ENCODE measurements around the gene NDUFB6. TPM values are rescaled to one million over a fixed set of nuclear protein-coding genes. Genes with fewer than 3 reads are reported as not detected.

NDUFB6 gene
- total and polyA plus RNA-seq, 5 donors = 120 to 198 (median 132) TPM

DNA sequence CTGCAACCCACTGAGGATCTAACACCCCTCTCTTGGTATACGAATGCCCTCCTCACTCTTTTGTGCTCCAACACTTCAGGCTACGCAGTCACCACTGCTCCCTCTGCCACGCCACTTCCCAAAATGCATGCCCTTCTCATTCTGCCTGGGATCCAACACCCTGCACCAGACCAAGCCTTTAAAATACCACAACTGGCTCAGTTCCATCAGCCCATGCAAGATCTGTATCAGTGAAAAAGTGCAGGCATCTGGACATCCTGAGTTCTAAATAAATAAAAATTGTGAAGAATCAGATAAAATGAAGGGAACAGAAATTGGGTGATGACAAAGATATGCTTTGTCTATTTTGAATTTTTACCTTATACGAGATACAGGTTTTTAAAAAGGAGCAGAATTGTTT is 2.7 kb downstream of the NDUFB6 start:
- intact Hi-C loops (cut with DNase I) = no loop called here
- H3K9me3 ChIP-seq (ENCODE audit: control insufficient read depth, low read length) = no peaks in the 10 kb centered on the region
- DNase-seq (no peak), ATAC-seq (no peak)
- H3K4me1 ChIP-seq (ENCODE audit: control insufficient read depth, insufficient read depth, low read length) = peaks cover 4% of the 10 kb centered on the region
- WGBS = 86% methylated on average over 4 of the region's 4 CpGs
- no peaks in the 10 kb centered on the region for H3K27me3 ChIP-seq (ENCODE audit: control insufficient read depth, insufficient read depth)
- no peak overlapping the region for H3K27ac ChIP-seq (ENCODE audit: low read length)
- H3K4me3 ChIP-seq (ENCODE audit: low read length) = no peak overlapping the region

DNA sequence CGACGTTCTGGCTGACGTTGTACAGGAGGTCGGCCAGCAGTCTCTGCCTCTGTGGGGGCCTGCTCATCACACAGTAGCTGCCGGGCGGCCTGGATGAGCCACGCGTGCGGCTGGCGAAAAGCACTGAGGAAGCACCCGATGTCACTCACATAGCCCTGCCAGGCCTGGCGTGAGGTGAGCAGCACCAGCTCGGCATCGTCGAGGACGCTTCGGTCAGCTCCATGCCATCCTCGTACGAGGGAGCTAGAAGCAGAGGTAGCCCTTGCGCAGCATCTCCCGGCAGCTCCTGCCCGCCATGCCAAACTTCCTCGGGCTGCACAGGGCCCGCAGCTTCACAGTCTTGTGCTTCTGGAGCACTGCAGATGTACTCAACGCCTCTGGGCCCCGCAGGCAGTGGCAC is 6.2 kb downstream of the NDUFB6 start:
- Histone ChIP-seq H3K9me3 (ENCODE audit: control insufficient read depth, low read length) (no peaks in the 10 kb centered on the region), H3K4me3 (ENCODE audit: low read length) (no peak overlapping the region), H3K27me3 (ENCODE audit: control insufficient read depth, insufficient read depth) (no peaks in the 10 kb centered on the region), H3K27ac (ENCODE audit: low read length) (no peak overlapping the region), H3K4me1 (ENCODE audit: control insufficient read depth, insufficient read depth, low read length) (peaks cover 2% of the 10 kb centered on the region)
- ATAC-seq = peak; percentile 23 to 45
- 93% methylated on average over 26 of the region's 26 CpGs for WGBS
- intact Hi-C loops (cut with DNase I) = no loop called here
- DNase-seq = peak in 1 of 3 donors; percentile 43

DNA sequence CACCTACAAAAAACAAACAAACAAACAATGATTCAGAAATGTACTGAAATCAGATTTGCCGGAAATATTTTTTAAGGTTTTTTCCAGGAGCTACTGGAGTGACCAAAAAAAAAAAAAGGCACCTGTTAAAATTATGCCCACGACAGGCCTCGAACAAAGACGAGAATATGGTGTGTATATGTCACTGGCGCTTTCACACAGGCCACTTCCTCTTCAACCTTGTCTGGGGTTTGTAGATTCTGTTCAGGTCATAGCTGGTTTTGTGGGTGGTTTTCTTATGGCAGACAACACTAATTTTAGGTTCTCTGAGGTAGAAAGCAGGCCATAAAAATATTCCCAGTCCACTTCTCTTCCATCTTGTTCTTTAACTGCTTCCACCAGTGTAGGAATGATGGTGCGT is 7.0 kb downstream of the NDUFB6 start:
- DNase-seq (no peak), ATAC-seq (no peak)

DNA sequence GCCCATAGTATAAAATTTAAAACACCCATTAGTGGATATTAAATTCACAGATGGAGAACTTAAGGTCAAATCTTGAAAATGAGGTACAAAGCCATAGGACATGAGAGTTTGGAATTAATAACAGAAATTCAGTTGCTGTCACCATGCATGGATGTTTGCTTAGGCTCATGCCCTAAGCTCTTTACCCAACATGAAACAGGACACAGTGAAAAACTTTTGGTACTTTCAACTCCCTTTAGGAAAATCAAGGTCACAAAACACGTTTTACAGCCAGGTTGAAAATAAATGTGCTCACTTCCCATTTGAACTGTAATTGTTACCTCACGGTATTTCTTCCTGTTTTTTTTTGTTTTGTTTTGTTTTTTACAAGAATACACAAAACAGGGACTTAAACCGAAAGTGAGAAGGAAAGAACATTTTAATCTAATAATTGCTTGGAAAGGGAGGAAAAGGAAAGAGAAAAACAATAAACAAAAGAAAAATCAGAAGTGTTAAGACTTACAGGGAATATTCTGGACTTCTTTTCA is 14.5 kb downstream of the NDUFB6 start:
- no peaks in the 10 kb centered on the region for H3K9me3 ChIP-seq (ENCODE audit: control insufficient read depth, low read length)
- H3K4me3 ChIP-seq (ENCODE audit: low read length) = no peak overlapping the region
- DNase-seq = no peak
- ATAC-seq = no peak
- WGBS = 58% methylated on average over 3 of the region's 3 CpGs
- no peak overlapping the region for H3K27ac ChIP-seq (ENCODE audit: low read length)
- H3K4me1 ChIP-seq (ENCODE audit: control insufficient read depth, insufficient read depth, low read length) = no peaks in the 10 kb centered on the region
- intact Hi-C loops (cut with DNase I) = no loop called here
- no peaks in the 10 kb centered on the region for H3K27me3 ChIP-seq (ENCODE audit: control insufficient read depth, insufficient read depth)

More for the DNA sequence above, 7.0 kb downstream of the NDUFB6 start:
- H3K4me3 ChIP-seq (ENCODE audit: low read length) = no peak overlapping the region
- WGBS = 90% methylated on average over 6 of the region's 6 CpGs
- no peaks in the 10 kb centered on the region for H3K9me3 ChIP-seq (ENCODE audit: control insufficient read depth, low read length)
- intact Hi-C loops (cut with DNase I) = no loop called here
- no peak overlapping the region for H3K27ac ChIP-seq (ENCODE audit: low read length)
- H3K4me1 ChIP-seq (ENCODE audit: control insufficient read depth, insufficient read depth, low read length) = peaks cover 2% of the 10 kb centered on the region
- no peaks in the 10 kb centered on the region for H3K27me3 ChIP-seq (ENCODE audit: control insufficient read depth, insufficient read depth)

DNA sequence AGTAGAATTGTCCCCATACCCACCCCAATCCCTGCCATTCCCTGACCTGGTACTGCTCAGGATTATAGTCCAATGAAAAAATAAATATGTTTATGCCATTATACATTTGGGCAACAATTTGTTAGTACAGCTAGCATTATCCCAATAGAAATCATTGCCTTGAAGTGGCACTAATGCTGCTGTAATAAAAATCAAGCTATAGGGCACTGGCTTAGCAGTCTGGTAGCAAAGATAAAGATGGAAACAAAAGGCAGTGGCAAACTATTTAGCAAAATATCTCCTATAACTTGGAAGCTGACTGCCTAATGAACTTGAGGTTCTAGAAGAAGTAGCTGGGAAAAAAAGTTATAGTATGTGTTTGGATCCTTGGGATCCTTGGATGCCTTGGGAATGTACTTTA is 18.4 kb downstream of the NDUFB6 start:
- H3K9me3 ChIP-seq (ENCODE audit: control insufficient read depth, low read length) = no peaks in the 10 kb centered on the region
- ATAC-seq = no peak
- intact Hi-C loops (cut with DNase I) = no loop called here
- H3K4me3 ChIP-seq (ENCODE audit: low read length) = no peak overlapping the region
- H3K4me1 ChIP-seq (ENCODE audit: control insufficient read depth, insufficient read depth, low read length) = no peaks in the 10 kb centered on the region
- H3K27ac ChIP-seq (ENCODE audit: low read length) = no peak overlapping the region
- DNase-seq = no peak
- no peaks in the 10 kb centered on the region for H3K27me3 ChIP-seq (ENCODE audit: control insufficient read depth, insufficient read depth)

DNA sequence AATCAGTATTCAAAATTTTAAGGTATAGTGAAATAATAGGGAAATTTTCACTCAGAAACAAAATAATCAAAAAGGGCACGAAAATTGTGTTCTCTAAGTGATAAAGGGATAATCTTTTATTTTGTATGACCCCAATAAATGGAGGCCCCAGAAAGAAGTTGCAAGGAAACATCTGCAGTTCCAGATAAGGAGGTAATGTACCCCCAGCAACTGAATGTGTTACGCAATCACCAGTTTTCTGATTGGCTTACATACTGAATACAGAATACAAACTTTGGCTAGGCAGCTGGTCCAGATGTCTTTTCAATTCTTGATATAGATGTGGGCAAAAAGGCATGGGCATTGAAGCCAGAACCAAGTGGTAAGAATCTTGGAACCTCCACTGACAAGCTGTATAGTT is 18.9 kb downstream of the NDUFB6 start:
- 76% methylated on average over 2 of the region's 2 CpGs for WGBS
- DNase-seq (no peak), ATAC-seq (no peak)
- Histone ChIP-seq H3K27me3 (ENCODE audit: control insufficient read depth, insufficient read depth) (no peaks in the 10 kb centered on the region), H3K27ac (ENCODE audit: low read length) (no peak overlapping the region), H3K9me3 (ENCODE audit: control insufficient read depth, low read length) (no peaks in the 10 kb centered on the region), H3K4me1 (ENCODE audit: control insufficient read depth, insufficient read depth, low read length) (no peaks in the 10 kb centered on the region), H3K4me3 (ENCODE audit: low read length) (no peak overlapping the region)
- intact Hi-C loops (cut with DNase I) = no loop called here

DNA sequence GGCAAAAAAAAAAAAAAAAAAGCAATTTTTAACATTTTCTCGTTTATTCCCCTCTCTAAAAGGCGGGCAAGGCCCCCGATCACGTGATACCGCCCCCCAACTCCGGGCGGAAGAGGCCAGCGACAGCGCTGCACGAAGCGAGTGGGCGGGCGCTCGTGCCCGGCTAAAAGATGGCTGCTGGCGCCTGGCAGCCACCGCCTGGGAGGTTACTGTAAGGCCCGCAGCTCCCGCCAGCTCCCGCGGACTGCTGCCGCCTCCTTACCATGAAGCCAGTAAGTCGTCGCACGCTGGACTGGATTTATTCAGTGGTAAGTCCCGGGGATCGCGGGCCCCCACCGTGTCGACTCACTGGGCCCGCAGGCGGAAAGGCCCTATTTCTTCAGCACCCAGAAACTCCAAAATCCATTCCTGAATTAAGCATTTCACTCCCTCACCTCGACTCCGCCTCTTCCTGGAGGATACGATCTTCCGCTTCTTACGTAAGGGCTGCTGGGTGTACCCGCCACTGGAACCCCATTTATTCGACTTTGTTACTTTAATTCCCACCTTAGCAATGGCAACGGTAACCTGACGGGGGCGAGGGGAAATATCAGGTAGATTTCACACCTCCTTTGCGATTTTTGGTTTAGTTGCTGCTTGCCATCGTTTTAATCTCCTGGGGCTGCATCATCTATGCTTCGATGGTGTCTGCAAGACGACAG is 20.6 kb downstream of the NDUFB6 start, which contains the start of the genes SMIM27 and TOPORS:
TSS of gene SMIM27 (plus strand) at position 156 of the 701 bp plus-strand sequence. CDS start at position 264, 108 bp downstream.
TSS of gene TOPORS (minus strand) at position 415 of the 701 bp plus-strand sequence. CDS start at position 265, 150 bp downstream.
- H3K27me3 ChIP-seq (ENCODE audit: control insufficient read depth, insufficient read depth) = no peaks in the 10 kb centered on the region
- peak within 1 kb of the TSS; percentile 99 for H3K27ac ChIP-seq (ENCODE audit: low read length)
- no peaks in the 10 kb centered on the region for H3K4me1 ChIP-seq (ENCODE audit: control insufficient read depth, insufficient read depth, low read length)
- intact Hi-C loops (cut with DNase I) = no loop called here
- WGBS = under 1% methylated on average over 46 of the region's 46 CpGs
- DNase-seq (peak; percentile 93 to 98 (median 96)), ATAC-seq (peak; percentile 96)
- peak within 1 kb of the TSS; percentile 86 for H3K4me3 ChIP-seq (ENCODE audit: low read length)
- no peaks in the 10 kb centered on the region for H3K9me3 ChIP-seq (ENCODE audit: control insufficient read depth, low read length)

DNA sequence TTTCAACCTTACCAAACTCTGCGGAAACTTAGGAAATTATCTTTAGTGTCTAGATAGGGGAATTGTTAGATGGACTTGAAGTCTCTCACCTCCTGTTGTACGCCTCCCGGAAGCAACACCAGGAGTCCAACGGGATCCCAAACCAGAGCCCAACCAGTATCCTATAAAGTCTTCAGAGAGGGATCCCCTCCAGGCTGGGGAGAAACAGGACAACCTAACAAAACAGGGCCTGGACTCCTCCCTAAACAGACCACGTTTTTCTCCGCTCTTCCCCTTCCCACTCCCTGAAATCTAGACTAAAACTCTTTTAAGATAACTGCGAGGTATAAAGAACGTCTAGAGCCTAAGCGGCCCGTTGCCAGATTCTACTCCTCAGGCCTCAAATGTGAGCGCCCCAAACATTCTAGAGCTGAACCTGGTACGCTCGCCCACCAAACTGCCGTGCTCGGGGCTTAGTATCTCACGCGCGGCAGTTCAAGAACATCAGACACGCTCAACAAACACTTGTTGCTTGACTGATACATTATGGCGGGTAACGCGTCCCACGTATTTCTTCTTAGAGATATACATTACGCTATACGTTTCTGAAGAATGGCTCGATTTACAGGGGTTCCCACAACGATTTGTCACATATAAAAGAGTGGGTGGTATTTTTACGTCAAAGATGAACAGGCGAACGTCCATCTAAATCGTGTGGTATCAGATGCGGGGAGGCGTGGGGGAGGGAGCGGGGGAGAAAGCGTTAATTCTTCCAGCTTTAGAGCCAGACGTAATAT is 21.5 kb downstream of the NDUFB6 start:
- Histone ChIP-seq H3K4me1 (ENCODE audit: control insufficient read depth, insufficient read depth, low read length) (no peaks in the 10 kb centered on the region), H3K4me3 (ENCODE audit: low read length) (peak overlapping the region; percentile 86), H3K27ac (ENCODE audit: low read length) (peak overlapping the region; percentile 82), H3K27me3 (ENCODE audit: control insufficient read depth, insufficient read depth) (no peaks in the 10 kb centered on the region), H3K9me3 (ENCODE audit: control insufficient read depth, low read length) (no peaks in the 10 kb centered on the region)
- under 1% methylated on average over 36 of the region's 36 CpGs for WGBS
- ATAC-seq (peak; percentile 9 to 52), DNase-seq (peak in 1 of 3 donors; percentile 68)
- intact Hi-C loops (cut with DNase I) = no loop called here

DNA sequence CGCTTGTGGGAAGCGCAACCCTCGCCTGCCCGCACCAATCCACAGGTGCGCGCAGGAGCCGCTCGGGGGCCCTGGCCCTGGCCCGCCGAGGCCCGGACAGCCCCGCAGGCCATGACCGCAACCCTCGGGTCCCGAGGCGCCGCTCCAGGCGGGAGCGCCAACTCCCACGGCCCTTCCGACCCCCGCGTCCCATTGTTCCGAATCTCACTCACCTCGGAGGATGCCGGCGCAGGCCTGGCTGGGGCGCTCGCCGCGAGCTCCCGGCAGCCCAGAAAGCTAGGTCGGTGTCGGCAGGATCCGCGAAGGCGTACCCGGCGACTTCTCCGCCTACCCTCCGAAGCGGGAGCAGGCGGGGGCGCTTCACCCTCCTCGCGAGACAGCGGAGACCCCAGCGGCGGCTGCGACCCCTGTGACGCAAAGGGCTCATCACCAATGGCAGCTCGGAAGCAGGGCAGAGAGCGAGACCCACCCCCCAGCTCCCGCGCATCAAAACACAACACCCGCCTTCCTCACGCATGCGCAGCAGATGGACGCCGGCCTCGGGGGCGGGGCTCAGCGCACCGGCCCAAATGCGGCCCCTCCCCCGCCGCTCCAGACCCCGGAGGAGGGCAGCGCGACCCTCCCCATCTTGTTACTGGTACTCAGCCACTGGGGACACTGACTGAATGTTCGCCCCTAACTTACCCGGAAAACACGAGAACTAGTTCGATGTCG is 22.2 kb downstream of the NDUFB6 start:
- peak overlapping the region; percentile 86 for H3K4me3 ChIP-seq (ENCODE audit: low read length)
- intact Hi-C loops (cut with DNase I) = no loop called here
- peak overlapping the region; percentile 82 for H3K27ac ChIP-seq (ENCODE audit: low read length)
- peak; percentile 92 to 97 (median 97) for DNase-seq
- no peaks in the 10 kb centered on the region for H3K27me3 ChIP-seq (ENCODE audit: control insufficient read depth, insufficient read depth)
- under 1% methylated on average over 75 of the region's 75 CpGs for WGBS
- ATAC-seq = peak; percentile 90 to 93
- no peaks in the 10 kb centered on the region for H3K9me3 ChIP-seq (ENCODE audit: control insufficient read depth, low read length)
- no peaks in the 10 kb centered on the region for H3K4me1 ChIP-seq (ENCODE audit: control insufficient read depth, insufficient read depth, low read length)

DNA sequence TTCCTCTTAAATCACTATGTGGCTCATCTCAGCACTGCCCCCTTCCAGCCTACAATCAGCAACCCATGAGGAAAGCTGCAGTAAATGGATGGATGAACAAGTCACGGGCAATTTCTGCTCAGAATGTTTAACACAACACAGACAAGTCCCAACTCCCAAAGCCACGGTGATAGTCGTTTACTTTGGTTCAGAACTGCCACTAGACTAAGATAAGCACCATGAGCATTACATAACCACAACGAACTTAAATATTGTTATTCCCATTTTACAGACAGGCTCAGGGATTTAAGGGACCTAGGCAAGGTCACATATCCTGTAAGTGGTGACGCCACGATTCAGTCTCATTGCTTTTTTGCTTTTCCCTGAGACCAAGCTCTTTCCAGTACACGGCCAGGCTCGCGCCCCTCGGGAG is 22.8 kb downstream of the NDUFB6 start:
- Histone ChIP-seq H3K9me3 (ENCODE audit: control insufficient read depth, low read length) (no peaks in the 10 kb centered on the region), H3K4me1 (ENCODE audit: control insufficient read depth, insufficient read depth, low read length) (no peaks in the 10 kb centered on the region), H3K27ac (ENCODE audit: low read length) (peak overlapping the region; percentile 82), H3K4me3 (ENCODE audit: low read length) (peak overlapping the region; percentile 86), H3K27me3 (ENCODE audit: control insufficient read depth, insufficient read depth) (no peaks in the 10 kb centered on the region)
- 3% methylated on average over 10 of the region's 10 CpGs for WGBS
- intact Hi-C loops (cut with DNase I) = no loop called here
- ATAC-seq (no peak), DNase-seq (no peak)

All from right cardiac atrium (tissue), 5 donors.